ENCODE measurements around the gene SBK2. TPM values are rescaled to one million over a fixed set of nuclear protein-coding genes. Genes with fewer than 3 reads are reported as not detected.
"Not testable (repeated sequence)": the region's sequence is repeated elsewhere in the genome, so short reads cannot be mapped to it uniquely, and the experiment has no call there.

SBK2 gene
- total RNA-seq, 2 experiments from 2014 or later, result not detected

- peak overlapping the region; percentile 76 for H3K4me3 Mint-ChIP-seq
These were observed 42.1 kb upstream of the SBK2 start for GRCh38 chr19:55578761-55579747.

GRCh38 chr19:55578031-55578760, 41.3 kb upstream of the SBK2 start:
- H3K27ac Mint-ChIP-seq, result no peak overlapping the region

More at GRCh38 chr19:55578761-55579747, 42.1 kb upstream of the SBK2 start:
- Mint-ChIP-seq H3K27me3 (ENCODE audit: low read depth) (no peaks in the 10 kb centered on the region), H3K9me3 (peaks cover 2% of the 10 kb centered on the region), H3K4me1 (ENCODE audit: low read depth) (peaks cover 22% of the 10 kb centered on the region), H3K36me3 (ENCODE audit: low read depth) (peaks cover 18% of the 10 kb centered on the region), H3K27ac (peak overlapping the region; percentile 72)
- no peak for DNase-seq
- CTCF ChIA-PET, result no interaction called here
- intact Hi-C loops (cut with micrococcal nuclease), result no loop called here

GRCh38 chr19:55576746-55577145, 39.8 kb upstream of the SBK2 start:
- H3K36me3 Mint-ChIP-seq (ENCODE audit: low read depth), result peaks cover 18% of the 10 kb centered on the region
- H3K27me3 Mint-ChIP-seq (ENCODE audit: low read depth), result no peaks in the 10 kb centered on the region
- H3K4me1 Mint-ChIP-seq (ENCODE audit: low read depth), result peaks cover 16% of the 10 kb centered on the region
- CTCF ChIA-PET, result no interaction called here
- intact Hi-C loops (cut with micrococcal nuclease), result no loop called here
- no peak overlapping the region for H3K4me3 Mint-ChIP-seq
- peaks cover 2% of the 10 kb centered on the region for H3K9me3 Mint-ChIP-seq
- no peak for DNase-seq
- no peak overlapping the region for H3K27ac Mint-ChIP-seq

More at GRCh38 chr19:55578031-55578760, 41.3 kb upstream of the SBK2 start:
- H3K4me3 Mint-ChIP-seq, result no peak overlapping the region
- intact Hi-C loops (cut with micrococcal nuclease), result no loop called here
- CTCF ChIA-PET, result no interaction called here
- H3K9me3 Mint-ChIP-seq, result peaks cover 2% of the 10 kb centered on the region
- H3K4me1 Mint-ChIP-seq (ENCODE audit: low read depth), result peaks cover 22% of the 10 kb centered on the region
- DNase-seq, result no peak
- H3K27me3 Mint-ChIP-seq (ENCODE audit: low read depth), result no peaks in the 10 kb centered on the region
- H3K36me3 Mint-ChIP-seq (ENCODE audit: low read depth), result peaks cover 18% of the 10 kb centered on the region

- H3K27ac Mint-ChIP-seq; H3K9me3 Mint-ChIP-seq; H3K27me3 Mint-ChIP-seq (ENCODE audit: low read depth); H3K4me3 Mint-ChIP-seq; DNase-seq; intact Hi-C loops (cut with micrococcal nuclease); H3K4me1 Mint-ChIP-seq (ENCODE audit: low read depth): not testable (repeated sequence)
- peaks cover 12% of the 10 kb centered on the region for H3K36me3 Mint-ChIP-seq (ENCODE audit: low read depth)
- CTCF ChIA-PET, result interaction anchor here (1.1 kb wide), 1 partner anchor 59 kb away, joined by 3 read pairs; no protein-coding TSS in a partner anchor
These were observed 37.0 kb upstream of the SBK2 start for GRCh38 chr19:55573929-55574328.

- DNase-seq; intact Hi-C loops (cut with micrococcal nuclease); H3K27ac Mint-ChIP-seq; H3K4me3 Mint-ChIP-seq; H3K27me3 Mint-ChIP-seq (ENCODE audit: low read depth); H3K4me1 Mint-ChIP-seq (ENCODE audit: low read depth); H3K36me3 Mint-ChIP-seq (ENCODE audit: low read depth); H3K9me3 Mint-ChIP-seq: not testable (repeated sequence)
- CTCF ChIA-PET, result interaction anchor here (0.7 kb wide), 1 partner anchor 717 kb away, joined by 3 read pairs; no protein-coding TSS in a partner anchor
These were observed 32.5 kb upstream of the SBK2 start for GRCh38 chr19:55569477-55569876.

GRCh38 chr19:55567708-55568328, 30.9 kb upstream of the SBK2 start:
- Mint-ChIP-seq H3K36me3 (ENCODE audit: low read depth) (no peaks in the 10 kb centered on the region), H3K27me3 (ENCODE audit: low read depth) (peaks cover 3% of the 10 kb centered on the region), H3K4me3 (no peak overlapping the region), H3K27ac (no peak overlapping the region), H3K9me3 (no peaks in the 10 kb centered on the region), H3K4me1 (ENCODE audit: low read depth) (no peaks in the 10 kb centered on the region)
- no peak for DNase-seq
- intact Hi-C loops (cut with micrococcal nuclease), result no loop called here
- CTCF ChIA-PET, result no interaction called here

- Mint-ChIP-seq H3K4me3 (no peak overlapping the region), H3K9me3 (no peaks in the 10 kb centered on the region), H3K4me1 (ENCODE audit: low read depth) (no peaks in the 10 kb centered on the region), H3K27me3 (ENCODE audit: low read depth) (peaks cover 3% of the 10 kb centered on the region), H3K36me3 (ENCODE audit: low read depth) (no peaks in the 10 kb centered on the region), H3K27ac (no peak overlapping the region)
- DNase-seq, result no peak
- intact Hi-C loops (cut with micrococcal nuclease), result no loop called here
- CTCF ChIA-PET, result no interaction called here
These were observed 29.9 kb upstream of the SBK2 start for GRCh38 chr19:55566823-55567222.

- CTCF ChIA-PET, result no interaction called here
- H3K27ac Mint-ChIP-seq, result no peak overlapping the region
- H3K27me3 Mint-ChIP-seq (ENCODE audit: low read depth), result peaks cover 6% of the 10 kb centered on the region
These were observed 26.3 kb upstream of the SBK2 start for GRCh38 chr19:55563261-55563690.

GRCh38 chr19:55559684-55560083, 22.8 kb upstream of the SBK2 start:
- intact Hi-C loops (cut with micrococcal nuclease), result no loop called here
- no peaks in the 10 kb centered on the region for H3K4me1 Mint-ChIP-seq (ENCODE audit: low read depth)
- peaks cover 3% of the 10 kb centered on the region for H3K9me3 Mint-ChIP-seq
- H3K36me3 Mint-ChIP-seq (ENCODE audit: low read depth), result no peaks in the 10 kb centered on the region
- CTCF ChIA-PET, result interaction anchor here (0.8 kb wide), 1 partner anchor 56 kb away, joined by 3 read pairs; no protein-coding TSS in a partner anchor
- DNase-seq, result no peak
- H3K27ac Mint-ChIP-seq, result no peak overlapping the region
- peaks cover 3% of the 10 kb centered on the region for H3K27me3 Mint-ChIP-seq (ENCODE audit: low read depth)
- H3K4me3 Mint-ChIP-seq, result no peak overlapping the region

More at GRCh38 chr19:55563261-55563690, 26.3 kb upstream of the SBK2 start:
- intact Hi-C loops (cut with micrococcal nuclease), result no loop called here
- Mint-ChIP-seq H3K4me3 (no peak overlapping the region), H3K4me1 (ENCODE audit: low read depth) (no peaks in the 10 kb centered on the region), H3K9me3 (peaks cover 3% of the 10 kb centered on the region), H3K36me3 (ENCODE audit: low read depth) (no peaks in the 10 kb centered on the region)
- DNase-seq, result no peak

GRCh38 chr19:55554741-55555152, 17.8 kb upstream of the SBK2 start:
- H3K4me3 Mint-ChIP-seq, result no peak overlapping the region
- H3K4me1 Mint-ChIP-seq (ENCODE audit: low read depth), result no peaks in the 10 kb centered on the region
- no peaks in the 10 kb centered on the region for H3K36me3 Mint-ChIP-seq (ENCODE audit: low read depth)
- no peaks in the 10 kb centered on the region for H3K9me3 Mint-ChIP-seq
- H3K27me3 Mint-ChIP-seq (ENCODE audit: low read depth), result peaks cover 2% of the 10 kb centered on the region
- DNase-seq, result no peak
- intact Hi-C loops (cut with micrococcal nuclease), result no loop called here
- CTCF ChIA-PET, result no interaction called here
- H3K27ac Mint-ChIP-seq, result no peak overlapping the region

- DNase-seq, result no peak
- Mint-ChIP-seq H3K4me1 (ENCODE audit: low read depth) (no peaks in the 10 kb centered on the region), H3K9me3 (no peaks in the 10 kb centered on the region), H3K27ac (no peak overlapping the region), H3K36me3 (ENCODE audit: low read depth) (no peaks in the 10 kb centered on the region), H3K4me3 (no peak overlapping the region), H3K27me3 (ENCODE audit: low read depth) (peaks cover 2% of the 10 kb centered on the region)
- CTCF ChIA-PET, result no interaction called here
- intact Hi-C loops (cut with micrococcal nuclease), result no loop called here
These were observed 17.4 kb upstream of the SBK2 start for GRCh38 chr19:55554302-55554701.

Measured in activated naive CD4-positive, alpha-beta T cell treated with anti-CD3 and anti-CD28 coated beads for 36 hours (primary cell).